Astrocyte (in vitro differentiated cells and primary cell): ENCODE results near the gene EFNA5. TPM values are rescaled to one million over a fixed set of nuclear protein-coding genes. Genes with fewer than 3 reads are reported as not detected.

Experiments
- DNase-seq: peaks from one replicate; pipeline ENCODE4 v3.0.0-alpha.2; 2010; ENCODE audit warnings: low read depth
- FAIRE-seq: peaks from 2 replicates; lab custom pipeline; 2011; peaks lifted over from hg19 to GRCh38; lab: Jason Lieb, UNC
- H2AFZ ChIP-seq: 2 replicates; pipeline ENCODE4 v1.6.0; 2012; ENCODE audit warnings: low read depth, low read length, inconsistent platforms
- H3K27ac ChIP-seq: 2 replicates; pipeline ENCODE4 v1.5.1; 2011; ENCODE audit warnings: low read depth, low read length, inconsistent platforms
- H3K27me3 ChIP-seq: 2 replicates; pipeline ENCODE4 v1.6.0; 2011; ENCODE audit warnings: low read length, inconsistent platforms; ENCODE audit not compliant: insufficient read depth
- H3K36me3 ChIP-seq: 2 replicates; pipeline ENCODE4 v1.5.1; 2011; ENCODE audit warnings: low read length, inconsistent platforms; ENCODE audit not compliant: insufficient read depth
- H3K4me1 ChIP-seq: 2 replicates; pipeline ENCODE4 v1.5.1; 2011; ENCODE audit warnings: low read length, inconsistent platforms; ENCODE audit not compliant: insufficient read depth
- H3K4me2 ChIP-seq: 2 replicates; pipeline ENCODE4 v1.6.0; 2012; ENCODE audit warnings: low read length, inconsistent platforms
- H3K4me3 ChIP-seq: 2 replicates; pipeline ENCODE4 v1.5.1; 2011; ENCODE audit warnings: low read depth, mild to moderate bottlenecking, low read length, inconsistent platforms; ENCODE audit not compliant: insufficient read depth
- H3K79me2 ChIP-seq: 2 replicates; pipeline ENCODE4 v1.6.0; 2012; ENCODE audit warnings: mild to moderate bottlenecking, low read length, inconsistent platforms; ENCODE audit not compliant: insufficient read depth
- H3K9ac ChIP-seq: 2 replicates; pipeline ENCODE4 v1.6.0; 2012; ENCODE audit warnings: mild to moderate bottlenecking, low read length, inconsistent platforms
- H3K9me3 ChIP-seq: 2 replicates; pipeline ENCODE4 v1.5.1; 2012; ENCODE audit warnings: low read depth, mild to moderate bottlenecking, low read length, inconsistent platforms; ENCODE audit not compliant: insufficient read depth
- H4K20me1 ChIP-seq: 2 replicates; pipeline ENCODE4 v1.6.0; 2012; ENCODE audit warnings: low read length, inconsistent platforms; ENCODE audit not compliant: insufficient read depth
- H3K27ac Mint-ChIP-seq: one replicate; pipeline ENCODE4 v1.8.0; 2021; ENCODE audit warnings: mild to moderate bottlenecking, mixed read lengths; ENCODE audit not compliant: unreplicated experiment
- H3K27me3 Mint-ChIP-seq: one replicate; pipeline ENCODE4 v1.8.0; 2021; ENCODE audit warnings: low read depth, mixed read lengths; ENCODE audit not compliant: unreplicated experiment
- H3K36me3 Mint-ChIP-seq: one replicate; pipeline ENCODE4 v1.8.0; 2021; ENCODE audit warnings: low read depth, mixed read lengths; ENCODE audit not compliant: unreplicated experiment
- H3K4me1 Mint-ChIP-seq: one replicate; pipeline ENCODE4 v1.8.0; 2021; ENCODE audit warnings: low read depth, mixed read lengths; ENCODE audit not compliant: unreplicated experiment
- H3K4me3 Mint-ChIP-seq: one replicate; pipeline ENCODE4 v1.8.0; 2021; ENCODE audit warnings: mild to moderate bottlenecking, moderate library complexity, mixed read lengths; ENCODE audit not compliant: unreplicated experiment
- H3K9me3 Mint-ChIP-seq: one replicate; pipeline ENCODE4 v1.8.0; 2021; ENCODE audit warnings: mild to moderate bottlenecking, mixed read lengths; ENCODE audit not compliant: unreplicated experiment
- EZH2 ChIP-seq: IDR thresholded peaks from 2 replicates; pipeline ENCODE4 v1.6.1; 2012; ENCODE audit warnings: mild to moderate bottlenecking, low read length, inconsistent platforms; ENCODE audit not compliant: insufficient read depth
- total RNA-seq: library from RNA; stranded (reverse); gene quantifications from 2 replicates; pipeline ENCODE4 v1.2.1, GENCODE V29; 2021
- TF ChIP-seq, protein P1 (sequence below): IDR thresholded peaks from 2 replicates; pipeline ENCODE4 v1.5.1; 2011; ENCODE audit warnings: low read depth, mild to moderate bottlenecking, inconsistent platforms, low read length, moderate library complexity; ENCODE audit not compliant: insufficient read depth

Gene EFNA5
- total RNA-seq, 1 donor from 2014 or later, result 59.3 TPM

DNA sequence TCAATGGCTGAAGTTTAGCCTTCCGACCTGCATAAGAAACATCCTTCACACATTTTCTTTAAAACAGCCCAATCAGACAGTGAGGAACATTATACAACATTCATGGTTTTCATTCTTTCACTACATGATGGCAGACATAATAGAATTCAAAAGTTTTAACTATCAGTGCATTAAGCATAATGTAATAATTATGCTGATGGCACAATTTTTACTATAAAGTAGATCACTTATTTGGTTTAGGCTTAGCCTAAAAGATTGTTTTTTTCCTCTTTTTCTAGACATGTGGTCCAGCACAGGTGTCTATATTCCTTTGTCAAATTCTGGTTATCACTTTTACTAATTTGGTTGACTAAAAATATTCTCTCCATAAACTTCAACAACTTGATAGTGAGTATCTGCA is 46.5 kb downstream of the EFNA5 start:
- Mint-ChIP-seq H3K27ac (no peak overlapping the region), H3K4me3 (no peak overlapping the region), H3K36me3 (no peaks in the 10 kb centered on the region), H3K4me1 (peaks cover 4% of the 10 kb centered on the region), H3K27me3 (no peaks in the 10 kb centered on the region), H3K9me3 (no peaks in the 10 kb centered on the region)
- no peaks in the 10 kb centered on the region for H3K9me3 ChIP-seq
- no peaks in the 10 kb centered on the region for H3K4me1 ChIP-seq
- H3K27me3 ChIP-seq, result no peaks in the 10 kb centered on the region
- no peak for FAIRE-seq
- H3K4me2 ChIP-seq, result no peak overlapping the region
- H4K20me1 ChIP-seq, result no peaks in the 10 kb centered on the region
- H3K9ac ChIP-seq, result no peak overlapping the region
- no peaks in the 10 kb centered on the region for H3K79me2 ChIP-seq
- no peak overlapping the region for H3K27ac ChIP-seq
- H2AFZ ChIP-seq, result no peak overlapping the region
- H3K36me3 ChIP-seq, result no peaks in the 10 kb centered on the region
- DNase-seq, result no peak
- H3K4me3 ChIP-seq, result no peak overlapping the region
- no peak for TF ChIP-seq EZH2
- TF ChIP-seq, protein P1, sequence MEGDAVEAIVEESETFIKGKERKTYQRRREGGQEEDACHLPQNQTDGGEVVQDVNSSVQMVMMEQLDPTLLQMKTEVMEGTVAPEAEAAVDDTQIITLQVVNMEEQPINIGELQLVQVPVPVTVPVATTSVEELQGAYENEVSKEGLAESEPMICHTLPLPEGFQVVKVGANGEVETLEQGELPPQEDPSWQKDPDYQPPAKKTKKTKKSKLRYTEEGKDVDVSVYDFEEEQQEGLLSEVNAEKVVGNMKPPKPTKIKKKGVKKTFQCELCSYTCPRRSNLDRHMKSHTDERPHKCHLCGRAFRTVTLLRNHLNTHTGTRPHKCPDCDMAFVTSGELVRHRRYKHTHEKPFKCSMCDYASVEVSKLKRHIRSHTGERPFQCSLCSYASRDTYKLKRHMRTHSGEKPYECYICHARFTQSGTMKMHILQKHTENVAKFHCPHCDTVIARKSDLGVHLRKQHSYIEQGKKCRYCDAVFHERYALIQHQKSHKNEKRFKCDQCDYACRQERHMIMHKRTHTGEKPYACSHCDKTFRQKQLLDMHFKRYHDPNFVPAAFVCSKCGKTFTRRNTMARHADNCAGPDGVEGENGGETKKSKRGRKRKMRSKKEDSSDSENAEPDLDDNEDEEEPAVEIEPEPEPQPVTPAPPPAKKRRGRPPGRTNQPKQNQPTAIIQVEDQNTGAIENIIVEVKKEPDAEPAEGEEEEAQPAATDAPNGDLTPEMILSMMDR, result no peak

DNA sequence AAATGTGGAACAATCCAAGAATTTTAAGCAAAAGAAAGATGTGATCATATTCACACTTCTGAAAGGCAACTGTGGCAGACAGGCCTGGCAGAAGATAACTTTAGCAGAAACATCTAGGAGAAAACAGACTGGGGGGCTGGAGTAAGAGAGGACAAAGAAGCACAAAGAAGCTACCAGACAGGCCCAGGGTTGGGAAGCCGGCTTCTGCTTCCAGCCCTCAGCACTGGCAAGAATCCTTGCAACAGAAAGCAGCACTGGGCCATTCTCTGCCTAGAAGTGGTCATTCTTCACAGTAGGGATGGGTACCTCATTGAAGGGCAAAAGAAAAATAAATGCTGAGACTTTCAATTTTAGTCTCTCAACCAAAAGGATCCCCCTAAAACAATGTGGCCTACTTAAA is 49.6 kb downstream of the EFNA5 start:
- no peaks in the 10 kb centered on the region for H3K36me3 Mint-ChIP-seq
- Histone ChIP-seq H3K27me3 (no peaks in the 10 kb centered on the region), H3K27ac (no peak overlapping the region), H3K4me2 (no peak overlapping the region), H3K4me3 (no peak overlapping the region), H3K4me1 (no peaks in the 10 kb centered on the region), H4K20me1 (no peaks in the 10 kb centered on the region), H3K9me3 (no peaks in the 10 kb centered on the region), H3K79me2 (no peaks in the 10 kb centered on the region), H3K36me3 (no peaks in the 10 kb centered on the region), H2AFZ (no peak overlapping the region), H3K9ac (no peak overlapping the region)
- no peaks in the 10 kb centered on the region for H3K27me3 Mint-ChIP-seq
- no peak for FAIRE-seq
- peaks cover 20% of the 10 kb centered on the region for H3K4me1 Mint-ChIP-seq
- no peak overlapping the region for H3K4me3 Mint-ChIP-seq
- no peaks in the 10 kb centered on the region for H3K9me3 Mint-ChIP-seq
- no peak overlapping the region for H3K27ac Mint-ChIP-seq
- DNase-seq, result no peak
- TF ChIP-seq EZH2, result no peak
- TF ChIP-seq, protein P1, result no peak

GRCh38 chr5:107619781-107620180 is 51.0 kb downstream of the EFNA5 start:
- no peak overlapping the region for H3K27ac Mint-ChIP-seq
- no peak overlapping the region for H3K4me2 ChIP-seq
- H3K79me2 ChIP-seq, result no peaks in the 10 kb centered on the region
- H3K4me3 ChIP-seq, result no peak overlapping the region
- no peaks in the 10 kb centered on the region for H4K20me1 ChIP-seq
- no peaks in the 10 kb centered on the region for H3K36me3 ChIP-seq
- H3K4me1 Mint-ChIP-seq, result peaks cover 30% of the 10 kb centered on the region
- H3K9ac ChIP-seq, result no peak overlapping the region
- FAIRE-seq, result no peak
- no peak overlapping the region for H3K4me3 Mint-ChIP-seq
- H3K4me1 ChIP-seq, result no peaks in the 10 kb centered on the region
- TF ChIP-seq EZH2, result no peak
- TF ChIP-seq, protein P1, result no peak
- no peaks in the 10 kb centered on the region for H3K9me3 ChIP-seq
- no peaks in the 10 kb centered on the region for H3K27me3 Mint-ChIP-seq
- H3K36me3 Mint-ChIP-seq, result no peaks in the 10 kb centered on the region
- H2AFZ ChIP-seq, result no peak overlapping the region
- no peaks in the 10 kb centered on the region for H3K9me3 Mint-ChIP-seq
- no peaks in the 10 kb centered on the region for H3K27me3 ChIP-seq
- no peak for DNase-seq
- no peak overlapping the region for H3K27ac ChIP-seq
